IMR-90 (cell line): ENCODE data around the gene SEPTIN5. TPM values are rescaled to one million over a fixed set of nuclear protein-coding genes. Genes with fewer than 3 reads are reported as not detected.

Source experiments
- ATAC-seq: fragments of 200-7000 bp; cut with Tn5 transposase; 2 replicates; pipeline ENCODE4 v1.9.1; 2020; ENCODE audit warnings: low read depth, mild to moderate bottlenecking, moderate library complexity
- BruUV-seq: library from RNA; stranded (reverse); fragments of 400-500 nt; replicated peaks from 2 replicates; lab custom pipeline; 2021; lab: Mats Ljungman, UMichigan
- CTCF ChIA-PET: fragments of 300-600 bp; formaldehyde crosslinking; extraction: SDS; loops from one replicate; lab custom pipeline; 2021; ENCODE audit warnings: antibody characterized with exemption; lab: Yijun Ruan, JAX
- POLR2A ChIA-PET: fragments of 300-600 bp; sonication (Branson Sonifier 250); formaldehyde crosslinking; loops from one replicate; lab custom pipeline; 2022; ENCODE audit warnings: antibody characterized with exemption; ENCODE audit not compliant: unreplicated experiment; lab: Charles Lee
- DNase-seq: peaks from one replicate; pipeline ENCODE4 v3.0.0; 2013
- H2AFZ ChIP-seq: replicated peaks from 2 replicates; pipeline ENCODE3; 2013; ENCODE audit warnings: low read length, mild to moderate bottlenecking; ENCODE audit not compliant: poor library complexity
- H2AK5ac ChIP-seq: 2 replicates; pipeline ENCODE4 v1.6.1; 2013; ENCODE audit warnings: low read depth, low read length, inconsistent platforms
- H2AK9ac ChIP-seq: replicated peaks from 2 replicates; pipeline ENCODE3; 2013; ENCODE audit warnings: mild to moderate bottlenecking, low read depth, low read length, moderate library complexity; ENCODE audit not compliant: poor library complexity
- H2BK120ac ChIP-seq: 2 replicates; pipeline ENCODE4 v1.6.1; 2013; ENCODE audit warnings: low read depth, low read length, inconsistent platforms
- H2BK15ac ChIP-seq: 3 replicates; pipeline ENCODE4 v1.6.1; 2013; ENCODE audit warnings: low read depth, low read length, inconsistent platforms
- H2BK20ac ChIP-seq: 2 replicates; pipeline ENCODE4 v1.6.1; 2013; ENCODE audit warnings: low read depth, mild to moderate bottlenecking, inconsistent platforms, low read length, moderate library complexity
- H2BK5ac ChIP-seq: 2 replicates; pipeline ENCODE4 v1.6.1; 2013; ENCODE audit warnings: mild to moderate bottlenecking, low read depth, low read length, inconsistent platforms; ENCODE audit not compliant: poor library complexity, severe bottlenecking
- H3K14ac ChIP-seq: replicated peaks from 2 replicates; pipeline ENCODE4 v1.6.1; 2013; ENCODE audit warnings: low read depth, low read length, inconsistent platforms
- H3K18ac ChIP-seq: 2 replicates; pipeline ENCODE4 v1.6.1; 2013; ENCODE audit warnings: low read depth, low read length, control low read depth
- H3K23ac ChIP-seq: 2 replicates; pipeline ENCODE4 v1.6.1; 2013; ENCODE audit warnings: low read depth, low read length, inconsistent platforms
- H3K27ac ChIP-seq: 2 replicates; pipeline ENCODE4 v1.5.1; 2013; ENCODE audit warnings: mild to moderate bottlenecking, control low read depth, low read length; ENCODE audit not compliant: insufficient read depth
- H3K27me3 ChIP-seq: 2 replicates; pipeline ENCODE4 v1.6.1; 2013; ENCODE audit warnings: low read length; ENCODE audit not compliant: control insufficient read depth, insufficient read depth
- H3K36me3 ChIP-seq: 2 replicates; pipeline ENCODE4 v1.6.1; 2013; ENCODE audit warnings: low read length, mixed read lengths; ENCODE audit not compliant: control insufficient read depth, insufficient read depth
- H3K4ac ChIP-seq: 2 replicates; pipeline ENCODE4 v1.6.1; 2013; ENCODE audit warnings: low read depth, low read length, inconsistent platforms
- H3K4me1 ChIP-seq: 2 replicates; pipeline ENCODE4 v1.6.1; 2013; ENCODE audit warnings: low read length, mixed read lengths; ENCODE audit not compliant: control insufficient read depth, insufficient read depth
- H3K4me2 ChIP-seq: 2 replicates; pipeline ENCODE4 v1.6.1; 2013; ENCODE audit warnings: low read depth, mild to moderate bottlenecking, control low read depth, low read length, moderate library complexity
- H3K4me3 ChIP-seq: 2 replicates; pipeline ENCODE4 v1.5.1; 2013; ENCODE audit warnings: low read depth, mild to moderate bottlenecking, control low read depth, low read length, moderate library complexity; ENCODE audit not compliant: insufficient read depth
- H3K56ac ChIP-seq: 2 replicates; pipeline ENCODE4 v1.6.1; 2013; ENCODE audit warnings: low read length, inconsistent platforms; ENCODE audit not compliant: insufficient read depth; ENCODE audit errors: extremely low read depth
- H3K79me1 ChIP-seq, 2 experiments: 2 replicates each; pipeline ENCODE4 v1.6.1; 2013; ENCODE audit warnings: low read length in 2 of 2, inconsistent platforms in 1 of 2, low read depth in 1 of 2
- H3K9ac ChIP-seq: 2 replicates; pipeline ENCODE4 v1.6.1; 2013; ENCODE audit warnings: low read depth, low read length, control low read depth
- H3K9me1 ChIP-seq: 2 replicates; pipeline ENCODE4 v1.6.1; 2013; ENCODE audit warnings: low read length, inconsistent platforms; ENCODE audit not compliant: insufficient read depth
- H3K9me3 ChIP-seq: 2 replicates; pipeline ENCODE4 v1.6.1; 2013; ENCODE audit warnings: low read length; ENCODE audit not compliant: control insufficient read depth, insufficient read depth
- H4K20me1 ChIP-seq: 2 replicates; pipeline ENCODE4 v1.6.1; 2013; ENCODE audit warnings: low read length, inconsistent platforms; ENCODE audit not compliant: insufficient read depth
- H4K5ac ChIP-seq: 2 replicates; pipeline ENCODE4 v1.6.1; 2013; ENCODE audit warnings: mild to moderate bottlenecking, low read depth, low read length, control low read depth
- H4K8ac ChIP-seq, 2 experiments: 2 replicates each; pipeline ENCODE4 v1.6.1; 2013; ENCODE audit warnings: low read depth in 2 of 2, low read length in 2 of 2, control low read depth in 1 of 2, inconsistent platforms in 1 of 2
- H4K91ac ChIP-seq: 2 replicates; pipeline ENCODE4 v1.6.1; 2013; ENCODE audit warnings: low read depth, low read length, inconsistent platforms; ENCODE audit not compliant: insufficient read depth
- BHLHE40 ChIP-seq: fragments of 150-350 bp; IDR thresholded peaks from 2 replicates; pipeline ENCODE4 v1.6.1; 2016; ENCODE audit warnings: mild to moderate bottlenecking, low read depth, low read length
- CEBPB ChIP-seq: IDR thresholded peaks from 2 replicates; pipeline ENCODE4 v1.6.1; 2012; ENCODE audit warnings: low read depth, low read length, improper control_type of control experiment
- CHD1 ChIP-seq: IDR thresholded peaks from 2 replicates; pipeline ENCODE4 v1.6.1; 2012; ENCODE audit warnings: low read depth, low read length, improper control_type of control experiment
- FOS ChIP-seq: fragments of 150-350 bp; IDR thresholded peaks from 2 replicates; pipeline ENCODE4 v1.6.1; 2016; ENCODE audit warnings: low read depth, low read length
- MAFK ChIP-seq: IDR thresholded peaks from 2 replicates; pipeline ENCODE4 v1.6.1; 2012; ENCODE audit warnings: low read depth, low read length, improper control_type of control experiment
- MAZ ChIP-seq: IDR thresholded peaks from 2 replicates; pipeline ENCODE4 v1.6.1; 2012; ENCODE audit warnings: low read depth, mild to moderate bottlenecking, low read length, improper control_type of control experiment, moderate library complexity, borderline replicate concordance
- MXI1 ChIP-seq: IDR thresholded peaks from 2 replicates; pipeline ENCODE4 v1.6.1; 2012; ENCODE audit warnings: low read depth, mild to moderate bottlenecking, low read length, moderate library complexity, borderline replicate concordance
- NFE2L2 ChIP-seq: fragments of 150-350 bp; IDR thresholded peaks from 2 replicates; pipeline ENCODE4 v1.6.1; 2016; ENCODE audit warnings: low read depth, mild to moderate bottlenecking, low read length
- POLR2A ChIP-seq: IDR thresholded peaks from 2 replicates; pipeline ENCODE4 v1.6.1; 2012; ENCODE audit warnings: mild to moderate bottlenecking, low read depth, low read length
- RAD21 ChIP-seq: IDR thresholded peaks from 2 replicates; pipeline ENCODE4 v1.6.1; 2012; ENCODE audit warnings: low read length, improper control_type of control experiment
- RCOR1 ChIP-seq: IDR thresholded peaks from 2 replicates; pipeline ENCODE4 v1.6.1; 2012; ENCODE audit warnings: mild to moderate bottlenecking, low read length, improper control_type of control experiment; ENCODE audit not compliant: insufficient replicate concordance
- SMC3 ChIP-seq: fragments of 150-350 bp; IDR thresholded peaks from 2 replicates; pipeline ENCODE4 v1.6.1; 2016; ENCODE audit warnings: low read depth, mild to moderate bottlenecking, antibody characterized with exemption, low read length, moderate library complexity
- WGBS, 2 experiments: methylation state at CpG; one replicate each; pipeline versions ENCODE4 v1.1.5 to v1.1.7; 2013; ENCODE audit warnings: missing lambda C conversion rate in 2 of 2; ENCODE audit not compliant: insufficient read length in 1 of 2; ENCODE audit errors: extremely low coverage in 2 of 2; 5-methylcytosine and 5-hydroxymethylcytosine counted together
- dilution Hi-C: fragments of 300-500 bp; cut with HindIII; formaldehyde crosslinking; loops from one replicate; pipeline ENCODE4 v1.14.3; 2018; ENCODE audit warnings: low sequenced_read_pairs; ENCODE audit not compliant: unreplicated experiment
- in situ Hi-C: fragments of 300-500 bp; cut with MboI; formaldehyde crosslinking; loops from 3 replicates; pipeline ENCODE4 v1.14.3; 2019; ENCODE audit warnings: low sequenced_read_pairs, inconsistent platforms, mixed read lengths
- intact Hi-C: fragments of 100-400 bp; cut with micrococcal nuclease; formaldehyde crosslinking; loops from 2 replicates; pipeline ENCODE4 v1.10.0; 2022
- polyA plus RNA-seq, 3 experiments: library from polyadenylated mRNA; depleted of rRNA; stranded (reverse); fragments of >200 nt; gene quantifications; 2 replicates each; pipeline ENCODE4 v1.2.3, GENCODE V29; 2012; ENCODE audit warnings: low replicate concordance in 1 of 3
- total RNA-seq: library from RNA; depleted of rRNA; stranded (reverse); fragments of >200 nt; gene quantifications from 2 replicates; pipeline ENCODE4 v1.2.3, GENCODE V29; 2012
- TF ChIP-seq, protein P1 (sequence below): fragments of 150-350 bp; IDR thresholded peaks from 2 replicates; pipeline ENCODE4 v1.6.1; 2016; ENCODE audit warnings: low read depth, mild to moderate bottlenecking, low read length, moderate library complexity, borderline replicate concordance
- TF ChIP-seq, protein P2 (sequence below): fragments of 150-350 bp; IDR thresholded peaks from 2 replicates; pipeline ENCODE4 v1.6.1; 2017; ENCODE audit warnings: mild to moderate bottlenecking, antibody characterized with exemption, low read length, low read depth
- TF ChIP-seq, protein P3 (sequence below): conservative IDR thresholded peaks from 2 replicates; pipeline ENCODE4 v1.5.1; 2012; ENCODE audit warnings: mild to moderate bottlenecking, low read depth, low read length, improper control_type of control experiment

SEPTIN5 gene
- total and polyA plus RNA-seq, 2 of the 4 experiments (the other 2 are of a cell fraction) = 16.8 to 20.7 TPM

DNA sequence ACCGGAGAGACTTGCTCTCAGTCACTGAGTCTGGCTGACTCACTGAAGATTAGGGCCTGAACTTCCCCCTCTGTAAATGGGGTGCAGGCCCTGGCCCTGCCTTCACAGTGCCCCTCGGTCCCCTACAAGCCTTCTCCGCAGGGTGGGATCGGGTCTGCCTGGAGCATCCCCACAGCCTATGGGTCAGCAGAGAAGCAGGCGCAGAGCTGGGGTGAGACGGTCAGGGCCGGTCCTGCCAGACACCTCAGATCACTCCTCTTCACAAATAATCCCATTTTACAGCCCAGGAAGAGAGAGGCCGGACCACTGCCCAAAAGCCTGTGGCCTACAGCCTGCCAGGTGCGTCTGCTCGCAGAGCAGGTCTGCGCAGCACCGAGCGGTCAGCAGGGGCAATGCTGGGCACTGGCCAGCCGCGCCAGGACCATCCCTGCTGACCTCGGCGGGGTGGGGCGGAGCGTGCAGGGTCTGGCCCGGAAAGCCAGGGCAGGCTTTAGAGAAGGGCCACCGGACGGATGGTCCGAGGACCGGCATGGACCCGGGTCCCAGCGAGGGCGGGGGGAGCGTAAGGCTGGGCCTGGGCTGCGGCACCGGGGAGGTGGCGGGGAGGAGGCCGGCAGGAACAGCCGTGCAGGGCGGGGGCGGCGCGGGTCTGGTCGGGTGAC lies 522 bp upstream of the SEPTIN5 start:
- dilution Hi-C loops (no loop called here), intact Hi-C loops (no loop called here), in situ Hi-C loops (no loop called here)
- Histone ChIP-seq H2BK15ac (no peak overlapping the region), H3K9me1 (peaks cover 3% of the 10 kb centered on the region), H3K4me2 (peak overlapping the region; percentile 85), H4K91ac (no peak overlapping the region), H3K56ac (no peak overlapping the region), H3K18ac (no peak overlapping the region), H2AFZ (peak overlapping the region; percentile 90), H3K27me3 (peaks cover 32% of the 10 kb centered on the region), H4K5ac (peak overlapping the region; percentile 27; the same call in 1 of the 2 replicates), H4K8ac (peak overlapping the region in 1 of 2 experiments; percentile 63; a peak in 1 of 4 replicates), H3K9ac (peak overlapping the region; percentile 10; the same call in 1 of the 2 replicates), H3K4ac (no peak overlapping the region), H3K23ac (no peak overlapping the region), H2AK5ac (no peak overlapping the region), H2AK9ac (peak overlapping the region; percentile 89), H3K36me3 (no peaks in the 10 kb centered on the region), H3K14ac (no peak overlapping the region), H3K4me1 (peaks cover 15% of the 10 kb centered on the region), H3K79me1 (no peaks in the 10 kb centered on the region; a peak in 1 of 4 replicates), H2BK120ac (no peak overlapping the region), H2BK5ac (no peak overlapping the region), H3K9me3 (no peaks in the 10 kb centered on the region), H4K20me1 (no peaks in the 10 kb centered on the region), H2BK20ac (no peak overlapping the region), H3K4me3 (peak overlapping the region; percentile 85), H3K27ac (no peak overlapping the region)
- no TSS peak for BruUV-seq
- WGBS, 2 experiments = 35% methylated on average over 15 of the region's 38 CpGs; no CpG with 5 or more reads in 1 of the 2 experiments
- ChIA-PET CTCF (no interaction called here), POLR2A (no interaction called here)
- TF ChIP-seq BHLHE40 (no peak), SMC3 (no peak), MAZ (no peak), CHD1 (no peak), CEBPB (no peak), MXI1 (no peak), NFE2L2 (no peak), FOS (no peak), MAFK (no peak), RCOR1 (no peak), RAD21 (no peak), POLR2A (no peak)
- TF ChIP-seq, protein P1, sequence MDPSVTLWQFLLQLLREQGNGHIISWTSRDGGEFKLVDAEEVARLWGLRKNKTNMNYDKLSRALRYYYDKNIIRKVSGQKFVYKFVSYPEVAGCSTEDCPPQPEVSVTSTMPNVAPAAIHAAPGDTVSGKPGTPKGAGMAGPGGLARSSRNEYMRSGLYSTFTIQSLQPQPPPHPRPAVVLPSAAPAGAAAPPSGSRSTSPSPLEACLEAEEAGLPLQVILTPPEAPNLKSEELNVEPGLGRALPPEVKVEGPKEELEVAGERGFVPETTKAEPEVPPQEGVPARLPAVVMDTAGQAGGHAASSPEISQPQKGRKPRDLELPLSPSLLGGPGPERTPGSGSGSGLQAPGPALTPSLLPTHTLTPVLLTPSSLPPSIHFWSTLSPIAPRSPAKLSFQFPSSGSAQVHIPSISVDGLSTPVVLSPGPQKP = no peak
- TF ChIP-seq, protein P2, sequence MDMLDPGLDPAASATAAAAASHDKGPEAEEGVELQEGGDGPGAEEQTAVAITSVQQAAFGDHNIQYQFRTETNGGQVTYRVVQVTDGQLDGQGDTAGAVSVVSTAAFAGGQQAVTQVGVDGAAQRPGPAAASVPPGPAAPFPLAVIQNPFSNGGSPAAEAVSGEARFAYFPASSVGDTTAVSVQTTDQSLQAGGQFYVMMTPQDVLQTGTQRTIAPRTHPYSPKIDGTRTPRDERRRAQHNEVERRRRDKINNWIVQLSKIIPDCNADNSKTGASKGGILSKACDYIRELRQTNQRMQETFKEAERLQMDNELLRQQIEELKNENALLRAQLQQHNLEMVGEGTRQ = no peak
- TF ChIP-seq, protein P3, sequence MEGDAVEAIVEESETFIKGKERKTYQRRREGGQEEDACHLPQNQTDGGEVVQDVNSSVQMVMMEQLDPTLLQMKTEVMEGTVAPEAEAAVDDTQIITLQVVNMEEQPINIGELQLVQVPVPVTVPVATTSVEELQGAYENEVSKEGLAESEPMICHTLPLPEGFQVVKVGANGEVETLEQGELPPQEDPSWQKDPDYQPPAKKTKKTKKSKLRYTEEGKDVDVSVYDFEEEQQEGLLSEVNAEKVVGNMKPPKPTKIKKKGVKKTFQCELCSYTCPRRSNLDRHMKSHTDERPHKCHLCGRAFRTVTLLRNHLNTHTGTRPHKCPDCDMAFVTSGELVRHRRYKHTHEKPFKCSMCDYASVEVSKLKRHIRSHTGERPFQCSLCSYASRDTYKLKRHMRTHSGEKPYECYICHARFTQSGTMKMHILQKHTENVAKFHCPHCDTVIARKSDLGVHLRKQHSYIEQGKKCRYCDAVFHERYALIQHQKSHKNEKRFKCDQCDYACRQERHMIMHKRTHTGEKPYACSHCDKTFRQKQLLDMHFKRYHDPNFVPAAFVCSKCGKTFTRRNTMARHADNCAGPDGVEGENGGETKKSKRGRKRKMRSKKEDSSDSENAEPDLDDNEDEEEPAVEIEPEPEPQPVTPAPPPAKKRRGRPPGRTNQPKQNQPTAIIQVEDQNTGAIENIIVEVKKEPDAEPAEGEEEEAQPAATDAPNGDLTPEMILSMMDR = no peak
- DNase-seq (no peak), ATAC-seq (peak; percentile 9)
